Right hindlimb (tissue), 1 donor: ENCODE results near the gene NADSYN1.
"Not testable (repeated sequence)": the region's sequence is repeated elsewhere in the genome, so short reads cannot be mapped to it uniquely, and the experiment has no call there.

Source experiments
- DNase-seq: peaks from one replicate; pipeline ENCODE4 v3.0.0-alpha.2; 2018

NADSYN1 gene

GRCh38 chr11:71530602-71531001 is 77.6 kb downstream of the NADSYN1 start:
- DNase-seq, result no peak

- DNase-seq, result no peak
Observed at GRCh38 chr11:71532036-71532610, 79.1 kb downstream of the NADSYN1 start.

- not testable (repeated sequence) for DNase-seq
Observed at GRCh38 chr11:71534711-71535608, 82.0 kb downstream of the NADSYN1 start.

- DNase-seq, result no peak
Observed at GRCh38 chr11:71535825-71536224, 82.8 kb downstream of the NADSYN1 start.

- no peak for DNase-seq
Observed at GRCh38 chr11:71537537-71537936, 84.5 kb downstream of the NADSYN1 start.

GRCh38 chr11:71537977-71538665 is 85.1 kb downstream of the NADSYN1 start, which contains the start of gene KRTAP5-8:
Gene KRTAP5-8, plus strand, starts transcription at chr11:71538025. Its CDS starts 31 bp downstream, at chr11:71538056.
- not testable (repeated sequence) for DNase-seq

GRCh38 chr11:71538666-71538990 is 85.6 kb downstream of the NADSYN1 start:
- no peak for DNase-seq

- DNase-seq, result no peak
Observed at GRCh38 chr11:71539017-71539416, 86.0 kb downstream of the NADSYN1 start.

- not testable (repeated sequence) for DNase-seq
Observed at GRCh38 chr11:71539971-71540370, 87.0 kb downstream of the NADSYN1 start.

- DNase-seq, result not testable (repeated sequence)
Observed at GRCh38 chr11:71540521-71541304, 87.7 kb downstream of the NADSYN1 start.

GRCh38 chr11:71542382-71542781 is 89.4 kb downstream of the NADSYN1 start:
- no peak for DNase-seq

GRCh38 chr11:71542879-71543777 is 90.1 kb downstream of the NADSYN1 start:
- no peak for DNase-seq

GRCh38 chr11:71543866-71544265 is 90.9 kb downstream of the NADSYN1 start:
- no peak for DNase-seq

- no peak for DNase-seq
Observed at GRCh38 chr11:71544525-71545214, 91.7 kb downstream of the NADSYN1 start.

- no peak for DNase-seq
Observed at GRCh38 chr11:71545405-71545966, 92.5 kb downstream of the NADSYN1 start.

GRCh38 chr11:71548120-71548519 is 95.1 kb downstream of the NADSYN1 start, which contains the start of gene KRTAP5-9:
Gene KRTAP5-9, plus strand, starts transcription at chr11:71548420. Its CDS starts 238 bp downstream, at chr11:71548658.
- DNase-seq, result no peak

- no peak for DNase-seq
Observed at GRCh38 chr11:71548716-71549151, 95.7 kb downstream of the NADSYN1 start.
